PC-9 (cell line): Measurements from ENCODE around the gene UBE2L5. TPM values are rescaled to one million over a fixed set of nuclear protein-coding genes. Genes with fewer than 3 reads are reported as not detected.

Experiments
- BruUV-seq: library from RNA; stranded (reverse); fragments of 400-500 nt; replicated peaks from 2 replicates; lab custom pipeline; 2021; lab: Mats Ljungman, UMichigan
- CTCF ChIA-PET: fragments of 300-600 bp; sonication (Branson Sonifier 250); formaldehyde crosslinking; loops from one replicate; lab custom pipeline; 2022; ENCODE audit warnings: antibody characterized with exemption; lab: Charles Lee
- POLR2A ChIA-PET: fragments of 300-600 bp; sonication (Branson Sonifier 250); formaldehyde crosslinking; loops from one replicate; lab custom pipeline; 2022; ENCODE audit warnings: antibody characterized with exemption; ENCODE audit not compliant: unreplicated experiment; lab: Charles Lee
- DNase-seq, 2 experiments: peaks; one replicate each; pipeline versions ENCODE4 v3.0.0 to v3.0.0-alpha.2; 2015 to 2022; ENCODE audit warnings: mixed read lengths in 1 of 2
- H2AFZ ChIP-seq: fragments of 200-600 bp; sonication (generic); 2 replicates; pipeline ENCODE4 v1.8.1; 2017; ENCODE audit warnings: antibody characterized with exemption
- H3F3A ChIP-seq: fragments of 200-600 bp; sonication (generic); 2 replicates; pipeline ENCODE4 v1.8.1; 2017; ENCODE audit warnings: antibody characterized with exemption, mild to moderate bottlenecking, low read depth; ENCODE audit not compliant: insufficient read depth
- H3K27ac ChIP-seq: fragments of 200-600 bp; sonication (generic); 2 replicates; pipeline ENCODE4 v1.6.1; 2016; ENCODE audit warnings: mixed run types
- H3K27me3 ChIP-seq: fragments of 200-600 bp; sonication (generic); 2 replicates; pipeline ENCODE4 v1.6.1; 2016; ENCODE audit warnings: low read depth, mixed run types; ENCODE audit not compliant: insufficient read depth
- H3K36me3 ChIP-seq: fragments of 200-600 bp; sonication (generic); 2 replicates; pipeline ENCODE4 v1.6.1; 2016; ENCODE audit warnings: low read depth, mixed run types
- H3K4me1 ChIP-seq: fragments of 200-600 bp; sonication (generic); replicated peaks from 2 replicates; pipeline ENCODE4 v1.6.1; 2016; ENCODE audit warnings: mixed run types; ENCODE audit not compliant: insufficient read depth
- H3K4me2 ChIP-seq: fragments of 200-600 bp; sonication (generic); 2 replicates; pipeline ENCODE4 v1.6.1; 2017; ENCODE audit warnings: mixed run types
- H3K4me3 ChIP-seq: fragments of 200-600 bp; sonication (generic); 2 replicates; pipeline ENCODE4 v1.6.1; 2016; ENCODE audit warnings: mixed run types
- H3K79me2 ChIP-seq: fragments of 200-600 bp; sonication (generic); 2 replicates; pipeline ENCODE4 v1.6.1; 2017; ENCODE audit warnings: low read depth, mixed run types
- H3K9me2 ChIP-seq: fragments of 200-600 bp; sonication (generic); 2 replicates; pipeline ENCODE4 v1.8.1; 2017; ENCODE audit warnings: mild to moderate bottlenecking; ENCODE audit not compliant: insufficient read depth
- H3K9me3 ChIP-seq: fragments of 200-600 bp; sonication (generic); 2 replicates; pipeline ENCODE4 v1.8.1; 2016; ENCODE audit warnings: low read depth; ENCODE audit not compliant: insufficient read depth
- H4K20me1 ChIP-seq: fragments of 200-600 bp; sonication (generic); 2 replicates; pipeline ENCODE4 v1.8.1; 2017; ENCODE audit not compliant: insufficient read depth
- EZH2 ChIP-seq: fragments of 200-600 bp; sonication (generic); IDR thresholded peaks from 2 replicates; pipeline ENCODE4 v1.8.0; 2017; ENCODE audit warnings: antibody characterized with exemption, low read depth
- intact Hi-C: fragments of 100-400 bp; cut with micrococcal nuclease; formaldehyde crosslinking; loops from one replicate; pipeline ENCODE4 v1.10.0; 2022; ENCODE audit not compliant: unreplicated experiment
- total RNA-seq: library from RNA; stranded (reverse); gene quantifications from 2 replicates; pipeline ENCODE4 v1.2.3, GENCODE V29; 2021
- TF ChIP-seq, protein P1 (sequence below): fragments of 200-600 bp; sonication (generic); conservative IDR thresholded peaks from 2 replicates; pipeline ENCODE4 v1.6.1; 2017; ENCODE audit warnings: mixed run types, antibody characterized with exemption, mild to moderate bottlenecking, moderate library complexity

The UBE2L5 gene
- total RNA-seq, 1 experiment from 2014 or later = not detected

DNA sequence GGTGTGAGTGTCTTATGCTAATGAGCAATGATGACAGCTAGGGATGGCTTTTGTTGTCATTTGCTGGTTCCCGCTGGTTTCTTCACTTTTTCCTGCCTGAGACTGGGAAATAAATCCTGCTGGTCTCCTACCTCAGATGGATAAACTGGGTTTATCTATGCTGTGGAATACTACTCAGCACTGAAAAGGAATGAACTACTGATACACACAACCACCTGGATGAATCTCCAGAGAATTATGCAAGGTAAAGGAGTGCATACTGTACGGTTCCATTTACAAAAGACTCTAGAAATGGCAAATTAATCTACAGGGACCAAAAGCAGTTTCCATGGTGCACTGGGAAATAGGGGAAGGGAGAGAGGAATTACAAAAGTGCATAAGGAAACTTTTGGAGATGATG, 41.2 kb upstream of the UBE2L5 start:
- H3K9me3 ChIP-seq = no peaks in the 10 kb centered on the region
- H3K4me1 ChIP-seq = peaks cover 9% of the 10 kb centered on the region
- no peaks in the 10 kb centered on the region for H3K36me3 ChIP-seq
- intact Hi-C loops = no loop called here
- H2AFZ ChIP-seq = no peak overlapping the region
- H3K4me2 ChIP-seq = no peak overlapping the region
- CTCF ChIA-PET = no interaction called here
- H3K9me2 ChIP-seq = no peaks in the 10 kb centered on the region
- no peaks in the 10 kb centered on the region for H4K20me1 ChIP-seq
- no peaks in the 10 kb centered on the region; the same call in 1 of the 2 replicates for H3F3A ChIP-seq
- TF ChIP-seq EZH2 = no peak
- TF ChIP-seq, protein P1, sequence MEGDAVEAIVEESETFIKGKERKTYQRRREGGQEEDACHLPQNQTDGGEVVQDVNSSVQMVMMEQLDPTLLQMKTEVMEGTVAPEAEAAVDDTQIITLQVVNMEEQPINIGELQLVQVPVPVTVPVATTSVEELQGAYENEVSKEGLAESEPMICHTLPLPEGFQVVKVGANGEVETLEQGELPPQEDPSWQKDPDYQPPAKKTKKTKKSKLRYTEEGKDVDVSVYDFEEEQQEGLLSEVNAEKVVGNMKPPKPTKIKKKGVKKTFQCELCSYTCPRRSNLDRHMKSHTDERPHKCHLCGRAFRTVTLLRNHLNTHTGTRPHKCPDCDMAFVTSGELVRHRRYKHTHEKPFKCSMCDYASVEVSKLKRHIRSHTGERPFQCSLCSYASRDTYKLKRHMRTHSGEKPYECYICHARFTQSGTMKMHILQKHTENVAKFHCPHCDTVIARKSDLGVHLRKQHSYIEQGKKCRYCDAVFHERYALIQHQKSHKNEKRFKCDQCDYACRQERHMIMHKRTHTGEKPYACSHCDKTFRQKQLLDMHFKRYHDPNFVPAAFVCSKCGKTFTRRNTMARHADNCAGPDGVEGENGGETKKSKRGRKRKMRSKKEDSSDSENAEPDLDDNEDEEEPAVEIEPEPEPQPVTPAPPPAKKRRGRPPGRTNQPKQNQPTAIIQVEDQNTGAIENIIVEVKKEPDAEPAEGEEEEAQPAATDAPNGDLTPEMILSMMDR = no peak
- no peaks in the 10 kb centered on the region for H3K79me2 ChIP-seq
- no peak overlapping the region for H3K4me3 ChIP-seq
- H3K27me3 ChIP-seq = no peaks in the 10 kb centered on the region
- no peak for DNase-seq
- no TSS peak for BruUV-seq
- POLR2A ChIA-PET = no interaction called here
- no peak overlapping the region for H3K27ac ChIP-seq

DNA sequence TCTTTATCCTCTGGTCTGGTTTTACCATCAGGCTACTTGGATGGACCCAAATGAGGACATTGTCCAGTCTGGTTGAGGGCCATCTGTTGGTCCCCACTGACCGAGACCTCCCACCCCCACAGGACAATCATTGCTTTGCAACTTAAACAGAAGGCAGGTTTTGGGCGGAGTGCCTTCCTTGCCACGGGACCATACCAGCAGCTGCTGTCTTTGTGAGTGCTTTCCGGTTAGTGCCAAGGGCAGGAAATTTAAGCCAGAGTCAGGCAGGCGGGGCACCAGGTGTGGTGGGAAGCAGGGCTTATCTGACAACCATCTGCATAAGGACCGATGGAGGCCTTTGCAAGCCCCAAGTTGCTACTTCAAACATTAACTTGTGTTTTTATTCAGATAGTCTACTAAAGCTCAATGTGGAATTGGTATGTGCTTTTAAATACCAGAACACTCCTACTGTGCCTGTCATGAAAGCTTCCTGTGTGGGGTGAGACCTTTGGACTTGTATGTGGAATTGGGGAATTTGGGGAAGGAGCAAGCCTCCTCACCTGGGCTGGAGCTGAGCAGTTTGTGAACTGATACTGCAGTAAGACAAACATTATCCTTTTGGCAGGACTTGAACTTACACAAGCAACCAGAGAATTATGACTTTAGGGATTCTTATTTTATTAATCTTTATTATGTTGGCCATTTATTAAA, 39.3 kb upstream of the UBE2L5 start:
- Histone ChIP-seq H3F3A (no peaks in the 10 kb centered on the region), H3K4me1 (no peaks in the 10 kb centered on the region), H3K4me2 (no peak overlapping the region), H3K4me3 (no peak overlapping the region), H2AFZ (no peak overlapping the region), H4K20me1 (no peaks in the 10 kb centered on the region), H3K79me2 (no peaks in the 10 kb centered on the region), H3K27ac (no peak overlapping the region), H3K27me3 (no peaks in the 10 kb centered on the region), H3K36me3 (no peaks in the 10 kb centered on the region), H3K9me3 (no peaks in the 10 kb centered on the region), H3K9me2 (no peaks in the 10 kb centered on the region)
- POLR2A ChIA-PET = no interaction called here
- CTCF ChIA-PET = no interaction called here
- no peak for DNase-seq
- no TSS peak for BruUV-seq
- intact Hi-C loops = no loop called here
- TF ChIP-seq, protein P1 = no peak
- TF ChIP-seq EZH2 = no peak

DNA sequence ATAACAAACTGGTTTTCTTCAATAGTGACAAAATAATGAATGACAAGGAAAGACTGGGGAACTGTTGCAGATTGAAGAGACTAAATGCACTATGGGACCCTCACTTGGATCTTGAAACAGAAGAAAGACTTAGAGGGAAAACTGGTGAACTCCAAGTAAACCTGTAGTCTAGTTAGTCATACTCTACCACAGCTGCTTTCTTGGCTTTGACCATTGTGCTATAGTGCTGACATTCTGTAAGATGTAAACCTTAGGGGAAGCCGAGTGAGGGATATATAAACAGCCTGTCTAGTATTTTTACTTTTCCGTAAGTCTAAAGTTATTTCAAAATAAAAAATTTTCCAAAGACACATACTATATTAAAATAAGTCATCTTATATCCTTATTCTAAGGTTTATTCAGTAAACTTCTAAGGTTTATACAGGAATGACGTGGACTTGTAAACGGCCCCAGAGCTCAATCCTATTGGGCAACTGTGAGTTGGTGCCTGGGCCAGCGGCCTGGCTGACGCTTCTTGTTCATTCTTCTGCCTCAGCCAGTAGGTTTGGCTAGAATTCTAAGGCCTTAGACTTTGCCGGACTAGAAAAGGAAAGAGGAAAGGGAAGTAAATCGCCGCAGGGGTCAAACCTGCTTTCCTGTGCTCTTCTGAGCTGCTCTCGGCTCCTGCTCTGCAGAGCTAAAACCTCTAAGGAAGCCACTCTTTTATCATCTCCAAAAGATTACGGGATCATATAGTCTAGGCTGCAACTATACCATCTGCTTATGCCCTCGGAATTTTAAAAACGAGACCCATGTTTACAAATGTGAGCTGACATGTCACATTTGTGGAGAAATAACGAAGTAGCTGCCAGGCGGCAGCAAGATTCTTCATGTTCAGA, 33.6 kb upstream of the UBE2L5 start:
- no peak for TF ChIP-seq EZH2
- TF ChIP-seq, protein P1 = no peak
- ChIA-PET POLR2A (no interaction called here), CTCF (no interaction called here)
- Histone ChIP-seq H3K27ac (no peak overlapping the region), H3K27me3 (no peaks in the 10 kb centered on the region), H3K36me3 (no peaks in the 10 kb centered on the region), H3K9me2 (no peaks in the 10 kb centered on the region), H4K20me1 (no peaks in the 10 kb centered on the region), H3K79me2 (no peaks in the 10 kb centered on the region), H3F3A (peaks cover 5% of the 10 kb centered on the region; the same call in 1 of the 2 replicates), H2AFZ (peak overlapping the region; percentile 75), H3K4me1 (peaks cover 11% of the 10 kb centered on the region), H3K9me3 (no peaks in the 10 kb centered on the region), H3K4me2 (no peak overlapping the region), H3K4me3 (no peak overlapping the region)
- BruUV-seq = no TSS peak
- intact Hi-C loops = no loop called here
- DNase-seq = no peak
